CD4-positive, alpha-beta memory T cell (primary cell): ENCODE measurements around the gene ABO. TPM values are rescaled to one million over a fixed set of nuclear protein-coding genes. Genes with fewer than 3 reads are reported as not detected.

Experiments
- CTCF ChIA-PET: fragments of 350-600 bp; sonication (Branson Sonifier 250); formaldehyde crosslinking; loops from one replicate; lab custom pipeline; 2021; ENCODE audit warnings: inconsistent platforms; ENCODE audit not compliant: partially characterized antibody; lab: Charles Lee
- POLR2A ChIA-PET: fragments of 350-600 bp; sonication (Branson Sonifier 250); formaldehyde crosslinking; loops from one replicate; lab custom pipeline; 2021; ENCODE audit not compliant: partially characterized antibody; lab: Charles Lee
- DNase-seq, 5 donors: peaks; one replicate each; pipeline versions ENCODE4 v3.0.0 to v3.0.0-alpha.2; 2020 to 2022; ENCODE audit warnings: mixed read lengths in 1 of 5
- H3K27ac ChIP-seq: one replicate; pipeline ENCODE4 v1.7.0; 2013; ENCODE audit warnings: low read depth, low read length
- H3K27me3 ChIP-seq: 2 replicates; pipeline ENCODE4 v1.7.0; 2013; ENCODE audit warnings: mild to moderate bottlenecking, low read length, moderate library complexity; ENCODE audit not compliant: insufficient read depth
- H3K36me3 ChIP-seq: 2 replicates; pipeline ENCODE4 v1.7.0; 2013; ENCODE audit warnings: mild to moderate bottlenecking, low read length, moderate library complexity; ENCODE audit not compliant: insufficient read depth
- H3K4me1 ChIP-seq: 2 replicates; pipeline ENCODE4 v1.7.0; 2013; ENCODE audit warnings: mild to moderate bottlenecking, low read length, moderate library complexity; ENCODE audit not compliant: insufficient read depth
- H3K4me3 ChIP-seq, 2 donors: one replicate each; pipeline ENCODE4 v1.7.0; 2013; ENCODE audit warnings: low read length in 2 of 2, mild to moderate bottlenecking in 1 of 2
- H3K9me3 ChIP-seq, 2 donors: one replicate each; pipeline ENCODE4 v1.7.0; 2013; ENCODE audit warnings: low read length in 2 of 2, control low read depth in 1 of 2; ENCODE audit not compliant: control insufficient read depth in 1 of 2
- H3K27ac Mint-ChIP-seq, 7 donors: one replicate each; pipeline ENCODE4 v1.8.0; 2020 to 2021; ENCODE audit warnings: mixed read lengths in 7 of 7, mild to moderate bottlenecking in 6 of 7, inconsistent platforms in 3 of 7, moderate library complexity in 3 of 7
- H3K27me3 Mint-ChIP-seq, 2 donors: one replicate each; pipeline ENCODE4 v1.8.0; 2020 to 2021; ENCODE audit warnings: mixed read lengths in 2 of 2
- H3K36me3 Mint-ChIP-seq, 2 donors: one replicate each; pipeline ENCODE4 v1.8.0; 2020 to 2021; ENCODE audit warnings: mixed read lengths in 2 of 2, inconsistent platforms in 1 of 2, mild to moderate bottlenecking in 1 of 2
- H3K4me1 Mint-ChIP-seq, 4 donors: one replicate each; pipeline ENCODE4 v1.8.0; 2020 to 2021; ENCODE audit warnings: mixed read lengths in 4 of 4, mild to moderate bottlenecking in 1 of 4
- H3K4me3 Mint-ChIP-seq, 8 donors: one replicate each; pipeline ENCODE4 v1.8.0; 2020 to 2021; ENCODE audit warnings: mixed read lengths in 8 of 8, mild to moderate bottlenecking in 7 of 8, moderate library complexity in 6 of 8, inconsistent platforms in 3 of 8
- H3K9me3 Mint-ChIP-seq, 8 donors: one replicate each; pipeline ENCODE4 v1.8.0; 2020 to 2021; ENCODE audit warnings: mixed read lengths in 8 of 8, mild to moderate bottlenecking in 5 of 8, inconsistent platforms in 3 of 8, moderate library complexity in 1 of 8
- intact Hi-C: fragments of 100-400 bp; cut with micrococcal nuclease; formaldehyde crosslinking; loops from one replicate; pipeline ENCODE4 v1.15.1; 2023
- polyA plus RNA-seq, 2 donors: library from polyadenylated mRNA; unstranded; fragments of 300-500 nt; fragmentation: Illumina TruSeq; gene quantifications; one replicate each; pipeline ENCODE4 v1.2.3, GENCODE V29; 2021
- total RNA-seq, 2 experiments: library from RNA; stranded (reverse); gene quantifications; one replicate each; pipeline ENCODE4 v1.2.3, GENCODE V29; 2021

ABO gene
- total and polyA plus RNA-seq, 4 experiments from 2014 or later, result 0.29 to 1.7 (median 1.2) TPM; not detected in 1

DNA sequence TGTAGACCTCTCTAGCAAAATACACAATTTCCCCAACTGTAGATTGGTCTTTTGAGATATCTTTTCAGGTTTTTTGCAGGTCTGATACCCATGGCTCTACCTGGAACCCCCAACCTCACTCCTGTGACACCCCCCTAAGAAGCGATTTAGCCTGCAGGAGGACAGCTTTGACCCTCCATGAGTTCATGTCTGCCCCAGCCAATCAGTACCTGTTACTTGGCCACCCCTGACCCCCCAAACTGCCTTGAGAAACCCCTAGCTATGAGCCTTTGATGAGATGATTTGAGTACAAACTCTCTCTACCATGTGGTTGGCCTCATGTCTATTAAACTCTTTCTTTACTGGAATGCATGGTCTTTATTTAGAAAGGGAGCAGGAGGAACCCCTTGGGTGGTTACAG is 25.7 kb downstream of the ABO start:
- DNase-seq, result no peak
- H3K27me3 Mint-ChIP-seq, result peaks cover 4 to 14% of the 10 kb centered on the region in 2 donors
- H3K27ac ChIP-seq, result no peak overlapping the region
- peaks cover 0 to 6% (median 0%) of the 10 kb centered on the region in 4 donors for H3K4me1 Mint-ChIP-seq
- no peak overlapping the region for H3K4me3 Mint-ChIP-seq
- POLR2A ChIA-PET, result no interaction called here
- peaks cover 10% of the 10 kb centered on the region for H3K4me1 ChIP-seq
- intact Hi-C loops, result no loop called here
- CTCF ChIA-PET, result no interaction called here
- H3K9me3 Mint-ChIP-seq, result peaks cover 0 to 2% (median 0%) of the 10 kb centered on the region in 8 donors
- no peak overlapping the region for H3K4me3 ChIP-seq
- H3K36me3 Mint-ChIP-seq, result no peaks in the 10 kb centered on the region
- no peaks in the 10 kb centered on the region for H3K36me3 ChIP-seq
- no peaks in the 10 kb centered on the region for H3K9me3 ChIP-seq
- H3K27me3 ChIP-seq, result no peaks in the 10 kb centered on the region
- no peak overlapping the region for H3K27ac Mint-ChIP-seq

DNA sequence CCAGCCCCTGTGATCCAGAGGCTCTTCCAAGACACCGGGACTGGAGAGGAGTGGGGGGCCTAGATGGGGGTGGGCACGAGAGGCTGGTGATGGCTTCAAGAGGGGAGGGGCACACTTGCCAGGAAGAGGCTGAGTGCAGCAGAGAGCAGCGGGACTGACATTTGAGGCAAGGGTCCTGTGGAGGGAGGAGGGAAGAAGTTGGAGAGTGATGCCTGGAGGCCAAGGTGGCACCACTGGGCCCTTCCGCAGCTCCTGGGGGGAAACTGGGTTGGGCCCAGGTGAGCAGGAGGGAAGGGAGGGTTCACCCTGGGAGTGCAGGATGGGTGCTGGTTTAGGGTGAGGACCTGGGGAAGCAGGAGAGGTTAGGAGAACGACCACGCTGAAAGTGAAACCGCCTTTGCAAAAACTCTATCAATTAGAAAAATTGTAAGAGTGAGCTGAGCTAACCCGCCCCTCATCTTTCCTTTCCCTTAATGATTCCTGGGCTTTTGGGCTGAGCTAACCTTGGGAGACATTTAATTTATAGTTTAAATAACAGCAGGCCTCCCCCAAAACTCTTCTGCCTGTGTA is 26.2 kb downstream of the ABO start:
- CTCF ChIA-PET, result no interaction called here
- H3K27me3 ChIP-seq, result no peaks in the 10 kb centered on the region
- no peak for DNase-seq

DNA sequence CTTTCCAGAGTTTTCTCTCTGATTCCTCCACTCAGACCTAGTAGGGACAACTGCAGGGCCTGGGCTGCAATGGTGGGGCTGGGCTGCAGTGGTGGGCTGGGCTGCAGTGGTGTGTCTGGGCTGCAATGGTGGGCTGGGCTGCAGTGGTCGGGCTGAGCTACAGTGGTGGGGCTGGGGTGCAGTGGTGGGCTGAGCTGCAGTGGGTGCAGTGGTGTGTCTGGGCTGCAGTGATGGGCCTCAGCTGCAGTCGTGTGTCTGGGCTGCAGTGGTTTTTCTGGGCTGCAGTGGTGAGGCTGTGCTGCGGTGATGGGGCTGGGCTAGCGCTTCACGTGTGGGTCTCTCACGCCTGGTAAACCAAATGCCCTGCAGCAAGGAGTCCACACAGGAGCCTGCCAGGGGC is 27.4 kb downstream of the ABO start:
- intact Hi-C loops, result no loop called here
- Histone ChIP-seq H3K4me3 (no peak overlapping the region), H3K36me3 (no peaks in the 10 kb centered on the region), H3K27me3 (no peaks in the 10 kb centered on the region), H3K4me1 (peaks cover 10% of the 10 kb centered on the region), H3K9me3 (no peaks in the 10 kb centered on the region), H3K27ac (no peak overlapping the region)
- POLR2A ChIA-PET, result no interaction called here
- Mint-ChIP-seq H3K4me1 (no peaks in the 10 kb centered on the region), H3K27me3 (peaks cover 2 to 14% of the 10 kb centered on the region in 2 donors), H3K36me3 (no peaks in the 10 kb centered on the region), H3K9me3 (no peaks in the 10 kb centered on the region), H3K27ac (no peak overlapping the region), H3K4me3 (no peak overlapping the region)
- no peak for DNase-seq
- CTCF ChIA-PET, result interaction anchor here (1.4 kb wide), 2 partner anchors 9 to 61 kb away, joined by 3 to 5 read pairs; no protein-coding TSS in a partner anchor

More for the DNA sequence above, 26.2 kb downstream of the ABO start:
- Mint-ChIP-seq H3K27ac (no peak overlapping the region), H3K36me3 (no peaks in the 10 kb centered on the region), H3K4me3 (no peak overlapping the region), H3K27me3 (peaks cover 4 to 15% of the 10 kb centered on the region in 2 donors), H3K9me3 (peaks cover 0 to 2% (median 0%) of the 10 kb centered on the region in 8 donors), H3K4me1 (peaks cover 0 to 6% (median 0%) of the 10 kb centered on the region in 4 donors)
- intact Hi-C loops, result no loop called here
- peaks cover 10% of the 10 kb centered on the region for H3K4me1 ChIP-seq
- no peaks in the 10 kb centered on the region for H3K36me3 ChIP-seq
- POLR2A ChIA-PET, result no interaction called here
- H3K9me3 ChIP-seq, result no peaks in the 10 kb centered on the region
- H3K27ac ChIP-seq, result no peak overlapping the region
- H3K4me3 ChIP-seq, result no peak overlapping the region

DNA sequence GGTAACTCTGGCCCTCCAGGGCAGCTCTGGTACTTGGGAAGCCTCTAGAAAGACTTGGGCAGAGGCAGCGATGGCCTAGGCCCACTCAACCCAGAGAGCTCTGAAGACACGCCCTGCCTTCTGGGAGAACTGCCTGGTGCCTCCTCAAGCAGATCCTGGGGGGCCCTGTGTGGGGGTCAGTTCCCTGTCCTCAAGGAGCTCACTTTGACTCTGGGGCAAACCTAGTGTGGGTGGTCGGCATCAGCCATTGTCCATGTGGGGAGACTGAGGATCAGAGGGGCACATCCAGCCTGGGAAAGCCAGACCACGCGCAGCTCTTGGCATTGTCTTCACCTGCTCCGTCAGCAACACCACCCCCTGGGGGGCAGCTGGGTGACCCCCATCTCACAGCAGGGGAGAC is 28.0 kb downstream of the ABO start:
- Mint-ChIP-seq H3K4me1 (no peaks in the 10 kb centered on the region), H3K36me3 (no peaks in the 10 kb centered on the region), H3K27ac (no peak overlapping the region), H3K27me3 (peaks cover 4 to 14% of the 10 kb centered on the region in 2 donors), H3K4me3 (no peak overlapping the region), H3K9me3 (no peaks in the 10 kb centered on the region)
- CTCF ChIA-PET, result interaction anchor here (1.4 kb wide), 2 partner anchors 8 to 61 kb away, joined by 3 to 5 read pairs; no protein-coding TSS in a partner anchor
- no peak for DNase-seq
- POLR2A ChIA-PET, result no interaction called here
- H3K9me3 ChIP-seq, result no peaks in the 10 kb centered on the region
- peaks cover 5% of the 10 kb centered on the region for H3K4me1 ChIP-seq
- intact Hi-C loops, result no loop called here
- no peak overlapping the region for H3K4me3 ChIP-seq
- no peaks in the 10 kb centered on the region for H3K27me3 ChIP-seq
- no peaks in the 10 kb centered on the region for H3K36me3 ChIP-seq
- no peak overlapping the region for H3K27ac ChIP-seq

DNA sequence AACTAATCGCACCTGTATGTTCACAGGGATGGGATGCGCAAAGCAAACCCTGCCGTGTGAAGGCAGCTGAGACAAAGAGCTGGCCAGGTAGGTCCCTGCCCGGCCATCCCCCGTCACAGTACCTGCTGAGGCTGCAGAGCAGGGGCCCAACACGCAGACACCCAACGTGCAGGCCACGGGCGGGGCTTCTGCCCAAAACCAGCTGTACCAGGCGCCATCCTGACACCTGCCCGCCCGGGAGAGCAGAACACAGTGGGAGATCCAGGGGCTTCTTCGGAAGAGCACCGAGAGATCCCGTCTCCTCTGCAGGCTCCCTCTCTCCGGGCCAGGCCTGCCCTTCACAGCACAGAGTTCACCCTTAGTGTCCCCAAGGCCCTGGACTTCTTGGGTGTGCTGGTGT is 28.4 kb downstream of the ABO start:
- intact Hi-C loops, result no loop called here
- Histone ChIP-seq H3K4me3 (no peak overlapping the region), H3K4me1 (peaks cover under 1% of the 10 kb centered on the region), H3K36me3 (no peaks in the 10 kb centered on the region), H3K27ac (no peak overlapping the region), H3K9me3 (no peaks in the 10 kb centered on the region), H3K27me3 (no peaks in the 10 kb centered on the region)
- Mint-ChIP-seq H3K9me3 (no peaks in the 10 kb centered on the region), H3K27ac (no peak overlapping the region), H3K36me3 (no peaks in the 10 kb centered on the region), H3K4me3 (no peak overlapping the region), H3K27me3 (peaks cover 5 to 14% of the 10 kb centered on the region in 2 donors), H3K4me1 (no peaks in the 10 kb centered on the region)
- POLR2A ChIA-PET, result no interaction called here
- no peak for DNase-seq
- CTCF ChIA-PET, result interaction anchor here (1.4 kb wide), 2 partner anchors 8 to 60 kb away, joined by 3 to 5 read pairs; no protein-coding TSS in a partner anchor

DNA sequence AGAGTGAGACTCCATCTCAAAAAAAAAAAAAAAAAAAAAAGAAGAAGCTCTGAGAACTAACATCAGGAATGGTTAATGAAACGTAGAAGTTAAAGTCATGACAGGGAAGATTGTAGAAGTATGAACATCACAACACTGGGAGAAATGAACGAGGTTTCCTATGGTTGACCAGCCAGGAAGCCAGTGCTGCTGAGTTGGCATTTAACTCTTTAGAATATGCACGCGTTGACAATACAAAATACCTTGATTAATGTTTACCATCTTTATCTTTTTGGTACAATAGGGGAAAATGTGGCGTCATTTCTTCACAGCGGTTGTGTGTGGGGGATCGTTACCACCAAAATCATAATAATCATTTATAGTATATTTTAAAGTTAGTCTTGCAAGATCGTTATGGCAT is 32.0 kb downstream of the ABO start:
- no peak overlapping the region for H3K27ac Mint-ChIP-seq
- H3K27me3 Mint-ChIP-seq, result peaks cover 8 to 17% of the 10 kb centered on the region in 2 donors
- no peaks in the 10 kb centered on the region for H3K27me3 ChIP-seq
- H3K4me1 ChIP-seq, result peaks cover 13% of the 10 kb centered on the region
- DNase-seq, result no peak
- ChIA-PET POLR2A (no interaction called here), CTCF (no interaction called here)
- intact Hi-C loops, result no loop called here
- H3K9me3 ChIP-seq, result no peaks in the 10 kb centered on the region
- H3K9me3 Mint-ChIP-seq, result no peaks in the 10 kb centered on the region
- H3K4me3 ChIP-seq, result no peak overlapping the region
- H3K4me1 Mint-ChIP-seq, result peaks cover 0 to 12% (median 9%) of the 10 kb centered on the region in 4 donors
- H3K27ac ChIP-seq, result no peak overlapping the region
- H3K36me3 Mint-ChIP-seq, result no peaks in the 10 kb centered on the region
- no peak overlapping the region for H3K4me3 Mint-ChIP-seq
- no peaks in the 10 kb centered on the region for H3K36me3 ChIP-seq

DNA sequence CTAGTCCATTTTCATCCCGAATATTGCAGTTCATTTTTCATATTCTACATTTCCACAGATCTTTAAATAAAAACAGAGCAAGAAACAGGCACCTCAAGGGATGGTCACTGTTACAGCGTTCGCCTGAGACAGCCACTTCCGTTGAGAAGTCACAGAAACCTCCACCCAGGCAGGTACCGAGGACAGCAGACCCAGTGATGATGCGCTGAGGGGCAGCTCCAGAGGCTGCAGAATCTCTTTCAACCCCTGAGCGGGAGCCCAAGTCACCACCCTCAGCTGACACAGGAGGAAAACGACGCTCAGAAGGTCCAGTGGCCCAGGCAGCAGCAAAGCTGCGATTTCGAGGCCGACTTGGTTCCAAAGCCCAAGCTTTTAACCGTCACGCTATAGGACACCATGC is 32.8 kb downstream of the ABO start:
- no peak overlapping the region for H3K27ac Mint-ChIP-seq
- DNase-seq, result no peak
- H3K36me3 Mint-ChIP-seq, result no peaks in the 10 kb centered on the region
- Histone ChIP-seq H3K27me3 (no peaks in the 10 kb centered on the region), H3K4me1 (peaks cover 13% of the 10 kb centered on the region), H3K9me3 (no peaks in the 10 kb centered on the region), H3K36me3 (no peaks in the 10 kb centered on the region), H3K27ac (no peak overlapping the region), H3K4me3 (no peak overlapping the region)
- H3K4me1 Mint-ChIP-seq, result peaks cover 0 to 17% (median 11%) of the 10 kb centered on the region in 4 donors
- no peak overlapping the region for H3K4me3 Mint-ChIP-seq
- no peaks in the 10 kb centered on the region for H3K9me3 Mint-ChIP-seq
- intact Hi-C loops, result no loop called here
- peaks cover 10 to 21% of the 10 kb centered on the region in 2 donors for H3K27me3 Mint-ChIP-seq
- POLR2A ChIA-PET, result no interaction called here
- CTCF ChIA-PET, result no interaction called here
